HG02884 (cell line): ENCODE measurements around the gene RASA1.

Experiments
- ATAC-seq: cut with Tn5 transposase; IDR thresholded peaks from one replicate; pipeline ENCODE4 v1.9.1; 2021; ENCODE audit warnings: mild to moderate bottlenecking, moderate library complexity; ENCODE audit not compliant: unreplicated experiment

The RASA1 gene

DNA sequence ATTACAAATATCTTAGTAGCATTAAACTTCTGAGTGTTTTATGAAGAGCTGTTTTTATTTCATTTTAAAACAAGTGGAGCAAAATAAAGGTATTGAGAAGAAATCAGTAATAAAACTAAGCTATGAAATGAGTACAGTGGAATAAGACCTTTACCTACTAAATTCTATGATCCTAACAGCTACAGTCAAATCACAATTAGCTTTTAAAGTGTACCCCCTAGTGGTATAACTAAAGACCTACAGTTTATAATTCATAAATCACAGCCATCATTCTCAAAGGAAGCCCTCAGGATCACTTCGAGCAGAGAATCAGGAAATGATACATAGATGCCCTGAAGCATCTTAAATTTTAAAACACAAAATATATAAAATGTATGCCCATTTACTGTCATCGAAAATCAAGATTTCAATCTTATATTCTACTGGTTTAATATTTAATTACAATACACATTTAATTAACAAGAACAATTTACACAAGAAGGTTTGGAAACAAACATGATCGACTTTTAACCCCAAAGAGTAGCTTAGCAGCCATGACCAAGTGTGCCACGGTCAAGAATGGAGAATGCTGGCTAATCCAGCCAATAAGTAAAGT lies 132.7 kb downstream of the RASA1 start:
- peak; percentile 75 for ATAC-seq

DNA sequence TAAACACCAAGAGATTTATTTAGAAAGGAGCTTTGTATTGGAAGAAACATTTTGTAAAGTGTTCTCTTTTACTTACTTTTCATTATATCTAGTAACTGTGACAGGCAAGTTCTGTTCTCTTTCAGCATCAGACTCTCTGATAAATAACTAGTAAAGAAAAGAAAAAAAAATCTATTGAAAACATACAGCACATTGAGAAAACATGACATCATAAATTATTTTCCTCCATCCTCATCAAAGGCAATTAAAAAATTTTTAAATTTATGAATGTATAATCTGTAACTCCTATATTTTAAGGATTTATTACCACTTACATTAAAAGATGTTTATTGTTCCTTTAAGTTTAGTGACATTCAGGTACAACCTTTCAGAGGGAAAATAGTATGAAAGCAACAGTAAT lies 133.9 kb downstream of the RASA1 start:
- ATAC-seq = no peak

GRCh38 chr5:87403409-87403808 lies 135.7 kb downstream of the RASA1 start:
- no peak for ATAC-seq

- ATAC-seq = no peak
These were observed 136.2 kb downstream of the RASA1 start for GRCh38 chr5:87403899-87404298.

- ATAC-seq = no peak
These were observed 136.7 kb downstream of the RASA1 start for GRCh38 chr5:87404359-87404758.

DNA sequence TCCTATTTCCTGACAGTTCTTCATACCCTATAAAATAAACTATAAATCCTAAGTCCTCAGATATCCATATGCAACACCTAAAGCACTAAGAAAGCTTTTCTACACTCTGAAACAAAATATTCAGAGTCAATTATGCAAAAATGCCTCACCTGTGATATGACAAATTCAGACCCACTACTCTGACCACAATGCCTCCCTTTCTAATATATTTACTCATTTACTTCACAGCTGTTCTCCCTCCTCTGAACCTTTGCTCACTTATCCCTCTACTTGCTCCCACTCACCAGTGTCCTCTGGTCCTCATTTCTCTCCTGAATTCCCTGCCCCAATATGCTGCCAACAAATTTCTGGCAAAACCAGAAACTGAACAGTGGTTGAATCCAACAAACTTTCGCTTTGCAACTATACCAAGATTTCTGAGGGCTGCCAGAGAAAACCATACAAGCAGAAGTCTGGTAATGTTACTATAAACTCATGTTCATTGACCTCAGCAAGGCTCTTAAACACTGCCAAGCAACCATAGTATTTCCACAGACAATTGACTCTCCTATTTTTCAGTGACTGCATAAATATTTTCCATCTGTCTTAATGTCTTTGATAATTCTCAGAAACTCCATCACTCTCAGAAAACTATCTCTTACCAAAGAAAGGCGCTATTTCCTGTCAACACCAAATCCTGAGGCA lies 137.9 kb downstream of the RASA1 start:
- ATAC-seq = no peak

GRCh38 chr5:87408204-87408603 lies 140.5 kb downstream of the RASA1 start:
- ATAC-seq = no peak

- no peak for ATAC-seq
These were observed 143.2 kb downstream of the RASA1 start for GRCh38 chr5:87410931-87411330.

GRCh38 chr5:87411586-87411972 lies 143.9 kb downstream of the RASA1 start:
- ATAC-seq = no peak

GRCh38 chr5:87411973-87412629 lies 144.4 kb downstream of the RASA1 start:
- peak; percentile 9 for ATAC-seq

- peak; percentile 99 for ATAC-seq
These were observed 145.1 kb downstream of the RASA1 start, which contains the start of gene CCNH for GRCh38 chr5:87412630-87413342. CCNH (minus strand) TSS chr5:87412930; CDS start chr5:87412794, 136 bp downstream.

- ATAC-seq = no peak
These were observed 145.6 kb downstream of the RASA1 start for GRCh38 chr5:87413343-87413645.

- no peak for ATAC-seq
These were observed 150.8 kb downstream of the RASA1 start for GRCh38 chr5:87418506-87418905.

- ATAC-seq = no peak
These were observed 153.6 kb downstream of the RASA1 start for GRCh38 chr5:87421307-87421706.

- ATAC-seq = no peak
These were observed 156.1 kb downstream of the RASA1 start for GRCh38 chr5:87423755-87424154.

DNA sequence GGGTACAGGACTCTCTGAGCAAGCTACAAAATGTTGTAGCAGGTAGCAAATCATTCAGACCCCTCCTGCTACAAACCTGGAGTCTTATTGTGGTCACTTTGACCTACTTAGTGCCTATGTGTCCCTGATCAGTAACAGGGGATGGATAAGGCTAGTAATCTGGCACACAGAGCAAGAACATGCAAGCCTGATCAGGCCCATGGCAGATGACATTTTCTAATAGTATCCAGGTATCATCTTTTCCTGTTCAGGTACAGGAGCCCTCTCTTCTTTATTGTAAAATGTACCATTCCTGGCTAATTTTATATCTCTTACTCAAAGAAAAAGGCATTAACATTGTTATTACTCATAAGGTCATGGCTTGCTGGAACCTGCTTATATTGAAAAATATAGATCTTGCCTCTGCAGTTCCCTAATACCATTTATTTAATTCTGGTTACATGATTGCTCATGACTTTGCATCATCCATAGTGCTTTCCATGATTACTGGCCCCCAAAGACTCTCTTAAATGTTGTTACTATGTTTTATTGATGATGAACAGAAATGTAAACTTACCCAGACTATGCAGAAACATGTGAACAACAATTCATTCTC lies 163.3 kb downstream of the RASA1 start:
- ATAC-seq = no peak

DNA sequence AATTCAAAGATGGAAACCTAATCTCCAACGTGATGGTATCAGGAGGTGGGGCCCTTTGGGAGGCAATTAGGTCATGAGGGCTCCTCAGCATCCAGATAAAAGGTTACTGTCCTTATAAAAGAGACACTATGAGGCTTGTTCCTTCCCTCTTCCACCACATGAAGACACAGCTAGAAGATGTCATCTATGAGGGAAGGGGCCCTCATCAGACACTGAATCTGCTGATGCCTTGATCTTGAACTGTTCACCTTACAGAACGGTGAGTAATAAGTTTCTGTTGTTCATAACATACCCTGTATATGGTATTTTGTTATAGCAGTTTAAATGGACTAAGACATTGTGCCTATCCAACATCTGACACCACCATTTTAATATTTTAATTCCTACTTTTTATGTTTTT lies 164.8 kb downstream of the RASA1 start:
- no peak for ATAC-seq

DNA sequence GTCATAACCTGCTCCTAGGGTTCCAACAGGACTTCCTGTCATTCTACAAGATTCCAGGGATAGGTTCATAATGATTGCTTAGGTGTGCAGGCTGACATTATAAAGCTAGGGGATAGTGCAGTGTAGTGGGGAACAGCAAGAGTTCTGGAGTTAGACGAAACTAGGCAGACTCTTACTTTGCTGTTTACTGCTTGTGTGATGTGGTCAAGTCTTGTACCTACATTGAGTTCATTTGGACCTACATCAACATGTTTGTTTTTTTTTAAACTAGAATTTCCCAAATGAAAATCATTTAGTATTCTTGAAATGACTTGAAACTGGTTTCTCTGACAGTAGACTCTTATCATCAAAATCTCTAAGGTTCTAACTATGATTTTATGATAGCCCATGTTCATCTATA lies 166.3 kb downstream of the RASA1 start:
- ATAC-seq = no peak

GRCh38 chr5:87434461-87434860 lies 166.8 kb downstream of the RASA1 start:
- ATAC-seq = no peak

- no peak for ATAC-seq
These were observed 167.5 kb downstream of the RASA1 start for GRCh38 chr5:87435144-87435694.

- ATAC-seq = no peak
These were observed 170.0 kb downstream of the RASA1 start for GRCh38 chr5:87437724-87438123.
